Colonic mucosa (tissue), 4 donors: ENCODE measurements around the gene DPPA5. TPM values are rescaled to one million over a fixed set of nuclear protein-coding genes. Genes with fewer than 3 reads are reported as not detected.

Experiments
- DNase-seq: peaks from one replicate; pipeline ENCODE4 v3.0.0-alpha.2; 2020
- H3K27ac ChIP-seq: fragments of 200-600 bp; one replicate; pipeline ENCODE4 v1.8.0; 2021
- H3K27me3 ChIP-seq: fragments of 200-600 bp; one replicate; pipeline ENCODE4 v1.8.0; 2021
- H3K36me3 ChIP-seq: fragments of 200-600 bp; one replicate; pipeline ENCODE4 v1.8.0; 2021
- H3K4me1 ChIP-seq: fragments of 200-600 bp; one replicate; pipeline ENCODE4 v1.8.0; 2021; ENCODE audit warnings: mild to moderate bottlenecking
- H3K4me3 ChIP-seq: fragments of 200-600 bp; one replicate; pipeline ENCODE4 v1.8.0; 2021
- H3K9ac ChIP-seq, 2 donors: one replicate each; pipeline ENCODE4 v1.7.0; 2013; ENCODE audit warnings: control low read depth in 2 of 2, low read depth in 2 of 2, low read length in 2 of 2
- H3K9me3 ChIP-seq: fragments of 200-600 bp; one replicate; pipeline ENCODE4 v1.8.0; 2021
- intact Hi-C: fragments of 100-400 bp; cut with DNase I; formaldehyde crosslinking; loops from one replicate; pipeline ENCODE4 v1.14.1; 2022
- total RNA-seq, 2 donors: library from RNA; stranded (reverse); fragmentation: NEBNext Ultra II Directional in 1 of 2; extraction: Animal tissue kit (Norgen Biotek cat#: 25700) in 1 of 2; gene quantifications; one replicate each; pipeline ENCODE4 v1.2.1, GENCODE V29; 2021
- TF ChIP-seq, protein P1 (sequence below): fragments of 200-600 bp; IDR thresholded peaks from one replicate; pipeline ENCODE4 v1.8.0; 2022; ENCODE audit warnings: antibody characterized with exemption, mild to moderate bottlenecking
- donor health status: healthy.
- donor health status: DM: no; HTN: no; CAD: no.
- donor health status: DM: no; HTN: no; CAD: no.

The DPPA5 gene
- total RNA-seq, 2 donors from 2014 or later, result not detected

DNA sequence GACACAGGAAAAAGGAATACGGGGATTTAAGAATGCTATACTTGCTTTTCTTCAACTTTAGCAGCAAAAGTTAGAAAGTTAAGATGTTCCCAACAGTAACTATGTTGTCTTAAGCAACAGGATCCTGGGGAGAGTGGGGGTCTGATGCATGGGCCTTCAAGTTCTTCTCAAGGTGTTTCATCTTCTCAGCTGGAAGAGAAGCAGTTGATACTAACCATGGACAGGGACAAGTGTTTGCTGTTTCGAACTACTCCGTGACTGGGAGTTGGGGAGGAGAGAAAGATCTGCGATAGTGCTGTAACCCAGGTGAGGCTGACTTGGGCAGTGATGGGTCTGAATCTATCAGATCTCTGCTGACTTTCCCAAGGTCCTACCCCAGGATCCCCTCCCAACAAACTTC is 14.6 kb upstream of the DPPA5 start:
- no peaks in the 10 kb centered on the region for H3K36me3 ChIP-seq
- no peak overlapping the region for H3K4me3 ChIP-seq
- no peaks in the 10 kb centered on the region for H3K27me3 ChIP-seq
- no peaks in the 10 kb centered on the region for H3K4me1 ChIP-seq
- no peak overlapping the region for H3K27ac ChIP-seq
- TF ChIP-seq, protein P1, sequence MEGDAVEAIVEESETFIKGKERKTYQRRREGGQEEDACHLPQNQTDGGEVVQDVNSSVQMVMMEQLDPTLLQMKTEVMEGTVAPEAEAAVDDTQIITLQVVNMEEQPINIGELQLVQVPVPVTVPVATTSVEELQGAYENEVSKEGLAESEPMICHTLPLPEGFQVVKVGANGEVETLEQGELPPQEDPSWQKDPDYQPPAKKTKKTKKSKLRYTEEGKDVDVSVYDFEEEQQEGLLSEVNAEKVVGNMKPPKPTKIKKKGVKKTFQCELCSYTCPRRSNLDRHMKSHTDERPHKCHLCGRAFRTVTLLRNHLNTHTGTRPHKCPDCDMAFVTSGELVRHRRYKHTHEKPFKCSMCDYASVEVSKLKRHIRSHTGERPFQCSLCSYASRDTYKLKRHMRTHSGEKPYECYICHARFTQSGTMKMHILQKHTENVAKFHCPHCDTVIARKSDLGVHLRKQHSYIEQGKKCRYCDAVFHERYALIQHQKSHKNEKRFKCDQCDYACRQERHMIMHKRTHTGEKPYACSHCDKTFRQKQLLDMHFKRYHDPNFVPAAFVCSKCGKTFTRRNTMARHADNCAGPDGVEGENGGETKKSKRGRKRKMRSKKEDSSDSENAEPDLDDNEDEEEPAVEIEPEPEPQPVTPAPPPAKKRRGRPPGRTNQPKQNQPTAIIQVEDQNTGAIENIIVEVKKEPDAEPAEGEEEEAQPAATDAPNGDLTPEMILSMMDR, result no peak
- no peak for DNase-seq
- no peak overlapping the region for H3K9ac ChIP-seq
- intact Hi-C loops, result no loop called here
- no peaks in the 10 kb centered on the region for H3K9me3 ChIP-seq

DNA sequence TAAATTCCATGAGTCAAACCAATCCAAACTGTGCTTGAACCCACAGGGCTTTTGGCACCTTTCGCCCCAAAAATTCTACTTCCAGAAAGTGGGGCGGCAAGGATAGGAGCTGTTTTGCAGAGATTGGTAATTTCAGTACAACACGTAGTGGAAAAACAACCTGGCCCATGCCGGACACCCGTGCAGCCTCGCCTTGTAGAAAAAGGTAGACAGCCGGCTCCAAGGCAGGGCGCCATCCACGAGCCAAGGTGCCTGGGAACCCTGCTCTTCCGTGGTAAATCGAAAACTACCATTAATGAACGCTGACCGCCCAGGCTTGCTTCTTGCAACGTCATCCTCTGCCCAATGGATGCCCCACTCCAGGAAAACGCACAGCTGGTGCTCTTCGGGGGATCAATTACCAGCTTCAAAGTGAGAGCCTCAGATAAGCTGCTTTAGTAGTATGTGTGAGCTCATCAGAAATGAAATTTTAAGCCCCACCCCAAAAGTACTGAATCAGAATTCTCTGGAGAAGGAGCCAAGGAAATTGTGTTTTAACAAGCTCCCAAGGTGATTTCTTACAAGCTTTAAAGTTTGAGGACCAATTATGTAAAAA is 13.8 kb upstream of the DPPA5 start:
- Histone ChIP-seq H3K9ac (no peak overlapping the region), H3K36me3 (no peaks in the 10 kb centered on the region), H3K4me1 (no peaks in the 10 kb centered on the region), H3K4me3 (no peak overlapping the region), H3K9me3 (no peaks in the 10 kb centered on the region), H3K27me3 (no peaks in the 10 kb centered on the region), H3K27ac (no peak overlapping the region)
- DNase-seq, result no peak
- TF ChIP-seq, protein P1, result no peak
- intact Hi-C loops, result no loop called here

DNA sequence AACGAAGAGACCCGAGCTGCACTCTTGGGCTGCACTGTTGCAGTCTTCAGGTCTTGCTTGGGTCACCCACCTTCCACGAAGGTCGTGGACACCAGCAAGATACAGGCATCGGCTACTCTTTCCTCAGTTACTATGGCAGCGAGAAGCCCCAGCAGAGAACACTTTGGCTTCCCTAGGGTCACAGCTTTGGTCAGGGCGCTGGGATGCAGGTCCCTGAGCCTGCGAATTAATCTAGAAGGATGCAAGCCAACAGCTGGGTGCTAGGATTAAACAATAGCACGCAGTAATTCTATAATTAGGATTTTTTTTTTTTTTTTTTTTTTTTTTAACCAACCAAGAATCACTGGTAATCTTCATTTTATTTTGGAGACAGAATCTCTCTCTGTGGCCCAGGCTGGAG is 10.5 kb upstream of the DPPA5 start:
- Histone ChIP-seq H3K4me1 (no peaks in the 10 kb centered on the region), H3K36me3 (no peaks in the 10 kb centered on the region)

DNA sequence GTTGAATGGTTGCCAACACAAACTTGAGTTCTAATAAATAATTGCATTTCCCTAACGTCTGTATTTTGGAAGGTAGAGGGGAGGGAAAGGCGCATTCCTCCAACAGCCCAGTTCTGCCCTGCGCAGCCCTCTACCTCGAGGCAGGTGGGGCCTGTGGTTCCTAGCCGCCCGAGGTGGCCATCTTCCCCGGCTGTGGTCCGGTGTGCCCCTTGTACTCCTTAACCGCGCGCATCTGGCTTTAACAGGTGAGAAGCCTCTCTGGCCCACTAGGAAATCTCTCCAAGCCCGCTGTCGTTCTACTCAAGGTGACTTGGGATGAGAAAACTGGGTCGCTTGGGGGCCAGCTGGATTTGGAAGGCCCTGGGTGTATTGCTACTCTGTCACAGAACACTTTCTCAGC is 10.0 kb upstream of the DPPA5 start:
- Histone ChIP-seq H3K4me3 (no peak overlapping the region), H3K9ac (no peak overlapping the region), H3K36me3 (no peaks in the 10 kb centered on the region), H3K27ac (no peak overlapping the region), H3K9me3 (no peaks in the 10 kb centered on the region), H3K4me1 (no peaks in the 10 kb centered on the region), H3K27me3 (no peaks in the 10 kb centered on the region)
- intact Hi-C loops, result no loop called here
- DNase-seq, result no peak
- TF ChIP-seq, protein P1, result no peak

More for the DNA sequence above, 10.5 kb upstream of the DPPA5 start:
- TF ChIP-seq, protein P1, result no peak
- no peak for DNase-seq
- Histone ChIP-seq H3K9ac (no peak overlapping the region), H3K27me3 (no peaks in the 10 kb centered on the region), H3K27ac (no peak overlapping the region), H3K4me3 (no peak overlapping the region), H3K9me3 (no peaks in the 10 kb centered on the region)
- intact Hi-C loops, result no loop called here

DNA sequence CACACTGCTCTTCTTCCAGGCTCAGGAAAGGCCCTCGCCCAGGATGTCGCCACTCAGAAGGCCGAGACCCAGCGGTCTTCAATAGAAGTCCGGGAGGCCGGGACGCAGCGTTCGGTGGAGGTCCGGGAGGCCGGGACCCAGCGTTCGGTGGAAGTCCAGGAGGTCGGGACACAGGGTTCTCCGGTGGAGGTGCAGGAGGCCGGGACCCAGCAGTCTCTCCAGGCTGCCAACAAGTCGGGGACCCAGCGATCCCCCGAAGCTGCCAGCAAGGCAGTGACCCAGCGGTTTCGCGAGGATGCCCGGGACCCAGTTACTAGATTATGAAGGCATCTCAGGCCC is 9.4 kb upstream of the DPPA5 start:
- intact Hi-C loops, result no loop called here
- H3K36me3 ChIP-seq, result no peaks in the 10 kb centered on the region
- H3K27me3 ChIP-seq, result no peaks in the 10 kb centered on the region
- no peak overlapping the region for H3K9ac ChIP-seq
- no peak overlapping the region for H3K27ac ChIP-seq
- DNase-seq, result no peak
- no peak overlapping the region for H3K4me3 ChIP-seq
- no peaks in the 10 kb centered on the region for H3K4me1 ChIP-seq
- no peaks in the 10 kb centered on the region for H3K9me3 ChIP-seq
- TF ChIP-seq, protein P1, result no peak
